Activated naive CD4-positive, alpha-beta T cell treated with anti-CD3 and anti-CD28 coated beads, Interleukin-2, amount 50 U/mL, for 72 hours (primary cell): ENCODE results near the gene S100P. TPM values are rescaled to one million over a fixed set of nuclear protein-coding genes. Genes with fewer than 3 reads are reported as not detected.
A peak's percentile ranks its signal among the peaks of the same experiment; 100 is the strongest.
"Not testable (repeated sequence)": the region's sequence is repeated elsewhere in the genome, so short reads cannot be mapped to it uniquely, and the experiment has no call there.

ENCODE experiments used
- ATAC-seq, 2 donors: fragments of 150-1000 bp; cut with Tn5 transposase; 2 replicates each; pipeline ENCODE4 v1.10.0; 2021; ENCODE audit warnings: mild to moderate bottlenecking in 2 of 2, moderate library complexity in 2 of 2
- DNase-seq, 2 donors: peaks; one replicate each; pipeline ENCODE4 v3.0.0; 2021 to 2022; ENCODE audit warnings: low spot score in 2 of 2
- H3K27ac Mint-ChIP-seq, 2 donors: one replicate each; pipeline ENCODE4 v1.8.0; 2022; ENCODE audit warnings: mild to moderate bottlenecking in 2 of 2, mixed read lengths in 2 of 2
- H3K36me3 Mint-ChIP-seq, 2 donors: one replicate each; pipeline ENCODE4 v1.8.0; 2022; ENCODE audit warnings: mixed read lengths in 2 of 2
- H3K9me3 Mint-ChIP-seq, 2 donors: one replicate each; pipeline ENCODE4 v1.8.0; 2022; ENCODE audit warnings: mixed read lengths in 2 of 2
- total RNA-seq, 2 donors: library from RNA; stranded (reverse); gene quantifications; one replicate each; pipeline ENCODE4 v1.2.3, GENCODE V29; 2022

Gene S100P
- 1 to 10 TPM in 1 of 2 donors, not detected in 1; 1.7 TPM for total RNA-seq

DNA sequence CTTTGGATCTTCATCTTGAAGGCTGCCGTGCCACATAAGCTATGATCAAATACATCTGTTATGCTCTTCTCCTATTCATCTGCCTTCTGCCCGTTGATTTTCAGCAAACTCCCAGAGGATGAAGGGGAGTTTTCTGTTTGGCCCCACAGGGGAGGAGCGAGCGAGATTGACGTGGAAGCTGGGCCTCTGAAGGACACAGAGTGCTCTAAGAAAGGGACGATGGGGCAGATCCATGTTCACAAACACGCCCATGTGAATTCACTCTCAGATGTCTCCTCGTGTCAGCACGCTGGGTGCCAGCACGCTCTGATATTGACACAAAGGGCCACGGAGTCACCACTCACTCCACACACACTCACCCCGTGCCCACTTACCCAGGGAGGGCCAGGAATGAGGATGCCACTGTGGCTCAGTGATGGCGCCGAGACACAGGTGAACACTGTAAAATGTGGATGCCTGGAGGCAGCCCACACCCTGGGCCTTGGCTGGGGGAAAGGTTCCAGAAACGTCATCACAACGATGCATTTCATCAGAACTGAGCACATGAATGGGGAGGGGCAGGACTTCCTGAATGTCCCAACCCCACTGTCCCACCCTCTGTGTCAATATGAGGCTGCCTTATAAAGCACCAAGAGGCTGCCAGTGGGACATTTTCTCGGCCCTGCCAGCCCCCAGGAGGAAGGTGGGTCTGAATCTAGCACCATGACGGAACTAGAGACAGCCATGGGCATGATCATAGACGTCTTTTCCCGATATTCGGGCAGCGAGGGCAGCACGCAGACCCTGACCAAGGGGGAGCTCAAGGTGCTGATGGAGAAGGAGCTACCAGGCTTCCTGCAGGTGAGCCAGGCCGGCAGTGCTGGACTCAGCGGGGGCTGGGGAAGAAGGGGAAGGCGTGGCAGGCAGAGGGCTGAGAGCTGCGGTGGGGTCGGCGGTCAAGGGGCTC lies at the start of gene S100P:
TSS of gene S100P (plus strand) at position 648 of the 946 bp plus-strand sequence. CDS start at position 703, 55 bp downstream.
- DNase-seq (no peak), ATAC-seq (no peak)
- Mint-ChIP-seq H3K9me3 (no peaks in the 10 kb centered on the region), H3K27ac (peak within 1 kb of the TSS; percentile 57 to 94), H3K36me3 (no peaks in the 10 kb centered on the region)

GRCh38 chr4:6644792-6645530 lies 48.7 kb upstream of the S100P start:
- DNase-seq = no peak
- peaks cover 31 to 33% of the 10 kb centered on the region in 2 donors for H3K36me3 Mint-ChIP-seq
- H3K9me3 Mint-ChIP-seq = no peaks in the 10 kb centered on the region
- no peak for ATAC-seq
- H3K27ac Mint-ChIP-seq = peak overlapping the region in 1 of 2 donors; percentile 10

- ATAC-seq (no peak), DNase-seq (no peak)
- Mint-ChIP-seq H3K9me3 (no peaks in the 10 kb centered on the region), H3K27ac (peak overlapping the region in 1 of 2 donors; percentile 34), H3K36me3 (peaks cover 9 to 11% of the 10 kb centered on the region in 2 donors)
These were observed 46.5 kb upstream of the S100P start for GRCh38 chr4:6647169-6647568.

- Mint-ChIP-seq H3K9me3 (no peaks in the 10 kb centered on the region), H3K27ac (peak overlapping the region in 1 of 2 donors; percentile 34), H3K36me3 (peaks cover 3 to 6% of the 10 kb centered on the region in 2 donors)
- ATAC-seq (no peak), DNase-seq (no peak)
These were observed 46.0 kb upstream of the S100P start for GRCh38 chr4:6647582-6648230.

GRCh38 chr4:6649216-6649615 lies 44.5 kb upstream of the S100P start:
- peaks cover 0 to 2% of the 10 kb centered on the region in 2 donors for H3K9me3 Mint-ChIP-seq
- no peak for ATAC-seq

GRCh38 chr4:6654211-6654610 lies 39.5 kb upstream of the S100P start:
- not testable (repeated sequence) for DNase-seq, H3K9me3 Mint-ChIP-seq, H3K27ac Mint-ChIP-seq, ATAC-seq, H3K36me3 Mint-ChIP-seq

More at GRCh38 chr4:6649216-6649615, 44.5 kb upstream of the S100P start:
- Mint-ChIP-seq H3K36me3 (peaks cover 0 to 3% of the 10 kb centered on the region in 2 donors), H3K27ac (no peak overlapping the region)
- no peak for DNase-seq

GRCh38 chr4:6655291-6655690 lies 38.4 kb upstream of the S100P start:
- DNase-seq, H3K9me3 Mint-ChIP-seq, H3K27ac Mint-ChIP-seq, ATAC-seq, H3K36me3 Mint-ChIP-seq: not testable (repeated sequence)

GRCh38 chr4:6655924-6656323 lies 37.8 kb upstream of the S100P start:
- no peak overlapping the region for H3K27ac Mint-ChIP-seq
- ATAC-seq (no peak), DNase-seq (no peak)
- H3K9me3 Mint-ChIP-seq = peaks cover 0 to 4% of the 10 kb centered on the region in 2 donors
- peaks cover 0 to 6% of the 10 kb centered on the region in 2 donors for H3K36me3 Mint-ChIP-seq

DNA sequence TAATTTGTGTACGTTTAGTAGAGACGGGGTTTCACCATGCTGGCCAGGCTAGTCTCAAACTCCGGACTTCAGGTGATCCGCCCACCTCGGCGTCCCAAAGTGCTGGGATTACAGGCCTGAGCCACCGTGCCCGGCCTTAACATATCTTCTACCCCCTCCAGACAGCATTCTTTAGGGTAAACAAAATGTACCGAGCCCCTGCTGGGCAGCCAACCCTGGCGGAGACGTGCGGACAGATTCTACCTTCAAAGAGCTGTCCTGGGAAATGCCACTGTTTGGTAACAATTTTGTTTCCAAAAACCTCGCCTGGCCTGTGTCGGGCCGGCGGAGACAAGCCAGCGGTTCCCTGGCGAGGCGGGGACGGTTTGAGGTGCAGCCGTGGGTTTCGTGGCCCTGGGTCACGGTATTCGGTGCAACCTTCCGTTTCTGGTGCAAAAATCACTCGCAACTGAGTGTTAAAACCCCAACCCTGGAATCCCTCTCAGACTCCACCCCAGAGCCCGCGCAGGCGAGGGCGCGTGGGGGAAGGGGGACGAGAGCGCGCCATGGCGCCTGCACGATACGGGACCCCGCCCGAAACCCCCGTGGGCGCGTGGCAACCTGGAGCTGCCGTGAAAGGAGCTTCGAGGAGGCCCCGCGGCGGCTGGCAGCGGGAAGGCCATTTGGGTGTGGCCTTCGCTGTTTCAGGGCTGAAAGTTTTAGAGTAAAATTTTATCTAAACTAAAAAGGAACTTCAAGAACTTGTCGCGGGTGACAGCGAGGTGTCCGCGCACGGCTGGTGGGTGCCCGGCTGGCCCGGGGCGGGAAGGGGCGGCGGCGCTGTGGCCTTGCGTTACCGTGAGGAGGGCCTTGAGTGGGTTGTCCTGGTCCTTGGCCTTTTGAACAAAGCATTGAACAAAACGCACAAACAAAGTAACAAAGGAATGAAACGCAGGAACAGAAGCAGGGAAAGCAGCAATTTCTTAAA lies 36.2 kb upstream of the S100P start:
- Mint-ChIP-seq H3K36me3 (peaks cover 0 to 6% of the 10 kb centered on the region in 2 donors), H3K27ac (no peak overlapping the region), H3K9me3 (peaks cover 0 to 4% of the 10 kb centered on the region in 2 donors)
- DNase-seq (no peak), ATAC-seq (no peak)

DNA sequence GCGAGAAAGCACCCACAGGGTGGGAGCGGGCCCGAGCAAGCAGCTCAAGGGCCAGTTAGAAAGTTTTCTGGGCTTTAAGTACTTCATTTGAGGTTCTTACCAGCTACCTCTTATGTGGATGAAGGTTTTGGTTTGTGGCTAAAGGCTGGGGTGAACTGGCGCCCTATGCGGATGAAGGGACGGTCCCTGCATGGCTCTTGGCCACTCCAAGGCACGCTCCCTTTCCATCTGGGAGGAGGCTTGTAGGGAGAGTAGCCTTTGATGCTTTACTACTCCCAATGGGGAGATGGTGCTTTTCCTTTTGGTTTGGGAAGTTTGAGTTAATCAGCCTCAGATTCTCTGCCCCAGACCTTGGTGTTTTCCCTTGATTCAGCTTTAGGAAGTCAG lies 35.5 kb upstream of the S100P start:
- Mint-ChIP-seq H3K27ac (no peak overlapping the region), H3K9me3 (peaks cover 0 to 4% of the 10 kb centered on the region in 2 donors), H3K36me3 (peaks cover 0 to 6% of the 10 kb centered on the region in 2 donors)
- ATAC-seq (peak in 1 of 2 donors; percentile 74), DNase-seq (no peak)

- peaks cover 0 to 6% of the 10 kb centered on the region in 2 donors for H3K36me3 Mint-ChIP-seq
- peaks cover 0 to 4% of the 10 kb centered on the region in 2 donors for H3K9me3 Mint-ChIP-seq
- ATAC-seq (peak; percentile 74 to 80), DNase-seq (peak in 1 of 2 donors; percentile 56)
- H3K27ac Mint-ChIP-seq = no peak overlapping the region
These were observed 35.0 kb upstream of the S100P start for GRCh38 chr4:6658597-6659075.

DNA sequence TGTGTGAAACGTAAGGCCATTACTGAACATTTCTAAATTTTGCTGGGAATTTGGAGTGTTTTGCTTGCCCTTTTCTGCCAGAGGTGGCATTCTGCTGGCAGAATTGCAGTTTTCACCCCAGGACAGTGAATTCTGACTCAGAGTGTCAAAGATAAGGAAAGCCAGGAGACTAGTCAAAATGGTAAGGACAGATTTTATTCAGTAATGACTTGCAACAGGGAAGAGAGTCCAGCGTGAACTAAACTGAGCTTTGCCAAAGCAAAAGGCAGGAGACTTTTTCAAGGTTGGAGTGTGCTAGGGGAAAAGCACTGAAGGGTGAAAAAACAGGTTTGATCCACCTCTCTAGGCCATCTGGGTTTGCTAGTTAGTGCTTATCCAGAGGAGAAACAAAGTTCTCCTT lies 33.8 kb upstream of the S100P start:
- no peak for DNase-seq
- no peaks in the 10 kb centered on the region for H3K9me3 Mint-ChIP-seq
- no peaks in the 10 kb centered on the region for H3K36me3 Mint-ChIP-seq
- ATAC-seq = no peak
- no peak overlapping the region for H3K27ac Mint-ChIP-seq

DNA sequence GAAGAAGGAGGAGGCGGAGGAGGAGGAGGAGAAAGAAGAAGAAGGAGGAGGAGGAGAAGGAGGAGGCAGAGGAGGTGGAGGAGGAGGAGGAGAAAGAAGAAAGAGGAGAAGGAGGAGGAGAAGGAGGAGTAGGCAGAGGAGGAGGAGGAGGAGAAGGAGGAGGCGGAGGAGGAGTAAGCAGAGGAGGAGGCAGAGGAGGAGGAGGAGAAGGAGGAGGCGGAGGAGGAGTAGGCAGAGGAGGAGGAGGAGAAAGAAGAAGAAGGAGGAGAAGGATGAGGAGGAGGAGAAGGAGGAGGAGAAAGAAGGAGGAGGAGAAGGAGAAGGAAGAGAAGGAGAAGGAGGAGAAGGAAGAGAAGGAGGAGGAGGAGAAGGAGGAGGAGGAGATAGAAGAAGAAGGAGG lies 33.2 kb upstream of the S100P start:
- DNase-seq (no peak), ATAC-seq (no peak)
- Mint-ChIP-seq H3K36me3 (no peaks in the 10 kb centered on the region), H3K27ac (no peak overlapping the region), H3K9me3 (no peaks in the 10 kb centered on the region)

- H3K27ac Mint-ChIP-seq = no peak overlapping the region
- no peaks in the 10 kb centered on the region for H3K36me3 Mint-ChIP-seq
- ATAC-seq = no peak
- no peaks in the 10 kb centered on the region for H3K9me3 Mint-ChIP-seq
- no peak for DNase-seq
These were observed 31.1 kb upstream of the S100P start for GRCh38 chr4:6662591-6662990.

GRCh38 chr4:6663596-6664393 lies 29.9 kb upstream of the S100P start:
- ATAC-seq = no peak
- H3K9me3 Mint-ChIP-seq = no peaks in the 10 kb centered on the region
- H3K27ac Mint-ChIP-seq = no peak overlapping the region
- no peak for DNase-seq
- no peaks in the 10 kb centered on the region for H3K36me3 Mint-ChIP-seq
